Measurements from ENCODE around the gene DOCK2. TPM values are rescaled to one million over a fixed set of nuclear protein-coding genes. Genes with fewer than 3 reads are reported as not detected.

DOCK2 gene
- polyA plus RNA-seq, 1 of the 3 experiments (the other 2 are of a cell fraction) = 3.8 TPM

DNA sequence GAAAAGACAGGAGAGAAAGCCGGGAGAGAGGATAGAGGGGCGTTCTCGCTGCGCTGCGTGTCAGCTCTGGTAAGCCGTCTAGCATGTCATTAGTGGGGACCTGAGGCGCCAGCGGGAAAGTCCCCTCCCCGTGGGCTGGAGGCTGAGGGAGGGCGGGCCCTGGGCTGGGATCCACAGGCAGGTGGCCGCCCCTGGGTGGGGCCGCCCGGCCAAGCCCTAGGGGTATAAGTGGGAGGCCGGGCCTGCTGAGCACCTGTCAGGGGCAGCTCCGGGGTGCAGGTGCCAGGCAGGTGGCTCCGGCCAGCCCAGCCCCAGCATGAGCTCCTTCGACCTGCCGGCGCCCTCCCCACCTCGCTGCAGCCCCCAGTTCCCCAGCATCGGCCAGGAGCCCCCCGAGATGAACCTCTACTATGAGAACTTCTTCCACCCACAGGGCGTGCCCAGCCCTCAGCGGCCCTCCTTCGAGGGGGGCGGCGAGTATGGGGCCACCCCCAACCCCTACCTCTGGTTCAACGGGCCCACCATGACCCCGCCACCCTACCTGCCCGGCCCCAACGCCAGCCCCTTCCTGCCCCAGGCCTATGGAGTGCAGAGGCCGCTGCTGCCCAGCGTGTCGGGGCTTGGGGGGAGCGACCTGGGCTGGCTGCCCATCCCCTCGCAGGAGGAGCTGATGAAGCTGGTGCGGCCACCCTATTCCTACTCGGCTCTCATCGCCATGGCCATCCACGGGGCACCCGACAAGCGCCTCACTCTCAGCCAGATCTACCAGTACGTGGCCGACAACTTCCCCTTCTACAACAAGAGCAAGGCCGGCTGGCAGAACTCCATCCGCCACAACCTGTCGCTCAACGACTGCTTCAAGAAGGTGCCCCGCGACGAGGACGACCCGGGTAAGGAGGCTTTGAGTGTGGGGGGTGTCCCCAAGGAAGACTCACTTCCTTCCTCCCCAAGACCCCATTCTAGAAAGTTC lies 468.9 kb downstream of the DOCK2 start, which contains the start of gene FOXI1:
Gene FOXI1, plus strand, starts transcription at position 256 of the 970 bp plus-strand sequence. Its CDS starts 61 bp downstream, at position 317.
- no peaks in the 10 kb centered on the region for H3K79me2 ChIP-seq (ENCODE audit: insufficient read depth)
- no peaks in the 10 kb centered on the region for H3K9me3 ChIP-seq
- H3K27me3 ChIP-seq (ENCODE audit: insufficient read depth) = no peaks in the 10 kb centered on the region; the same call in 1 of the 2 replicates
- ChIA-PET CTCF (interaction anchor here (9.7 kb wide), 1 partner anchor 76 kb away, joined by 201 read pairs; no protein-coding TSS in a partner anchor), POLR2A (no interaction called here)
- no peak within 1 kb of the TSS for H3K9ac ChIP-seq
- H3K4me2 ChIP-seq = no peak within 1 kb of the TSS
- H3K36me3 ChIP-seq (replicated peaks in 1 of 2; ENCODE audit: control insufficient read depth in 1 of 2, insufficient read depth in 2 of 2, low read length in 1 of 2) = no peaks in the 10 kb centered on the region
- no peak within 1 kb of the TSS for H3K4me3 ChIP-seq (ENCODE audit: low read depth in 2 of 2, low read length in 1 of 2)
- H4K20me1 ChIP-seq (ENCODE audit: insufficient read depth) = no peaks in the 10 kb centered on the region
- H3K9me2 ChIP-seq = no peaks in the 10 kb centered on the region
- H3F3A ChIP-seq (replicated peaks; ENCODE audit: insufficient read depth) = no peaks in the 10 kb centered on the region
- no peak within 1 kb of the TSS for H3K27ac ChIP-seq (ENCODE audit: low read depth in 2 of 2, low read length in 1 of 2)
- no peak for TF ChIP-seq RXRA (IDR thresholded peaks at IDR 0.05; ENCODE audit: borderline replicate concordance, low read depth)
- TF ChIP-seq RCOR1 (IDR thresholded peaks at IDR 0.05; ENCODE audit: low read length) = no peak
- TF ChIP-seq, protein P1, sequence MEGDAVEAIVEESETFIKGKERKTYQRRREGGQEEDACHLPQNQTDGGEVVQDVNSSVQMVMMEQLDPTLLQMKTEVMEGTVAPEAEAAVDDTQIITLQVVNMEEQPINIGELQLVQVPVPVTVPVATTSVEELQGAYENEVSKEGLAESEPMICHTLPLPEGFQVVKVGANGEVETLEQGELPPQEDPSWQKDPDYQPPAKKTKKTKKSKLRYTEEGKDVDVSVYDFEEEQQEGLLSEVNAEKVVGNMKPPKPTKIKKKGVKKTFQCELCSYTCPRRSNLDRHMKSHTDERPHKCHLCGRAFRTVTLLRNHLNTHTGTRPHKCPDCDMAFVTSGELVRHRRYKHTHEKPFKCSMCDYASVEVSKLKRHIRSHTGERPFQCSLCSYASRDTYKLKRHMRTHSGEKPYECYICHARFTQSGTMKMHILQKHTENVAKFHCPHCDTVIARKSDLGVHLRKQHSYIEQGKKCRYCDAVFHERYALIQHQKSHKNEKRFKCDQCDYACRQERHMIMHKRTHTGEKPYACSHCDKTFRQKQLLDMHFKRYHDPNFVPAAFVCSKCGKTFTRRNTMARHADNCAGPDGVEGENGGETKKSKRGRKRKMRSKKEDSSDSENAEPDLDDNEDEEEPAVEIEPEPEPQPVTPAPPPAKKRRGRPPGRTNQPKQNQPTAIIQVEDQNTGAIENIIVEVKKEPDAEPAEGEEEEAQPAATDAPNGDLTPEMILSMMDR (IDR thresholded peaks at IDR 0.05) = no peak
- no peak for TF ChIP-seq TAF1 (IDR thresholded peaks at IDR 0.05; ENCODE audit: borderline replicate concordance, low read depth, low read length)
- TF ChIP-seq, protein P2, sequence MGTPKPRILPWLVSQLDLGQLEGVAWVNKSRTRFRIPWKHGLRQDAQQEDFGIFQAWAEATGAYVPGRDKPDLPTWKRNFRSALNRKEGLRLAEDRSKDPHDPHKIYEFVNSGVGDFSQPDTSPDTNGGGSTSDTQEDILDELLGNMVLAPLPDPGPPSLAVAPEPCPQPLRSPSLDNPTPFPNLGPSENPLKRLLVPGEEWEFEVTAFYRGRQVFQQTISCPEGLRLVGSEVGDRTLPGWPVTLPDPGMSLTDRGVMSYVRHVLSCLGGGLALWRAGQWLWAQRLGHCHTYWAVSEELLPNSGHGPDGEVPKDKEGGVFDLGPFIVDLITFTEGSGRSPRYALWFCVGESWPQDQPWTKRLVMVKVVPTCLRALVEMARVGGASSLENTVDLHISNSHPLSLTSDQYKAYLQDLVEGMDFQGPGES (IDR thresholded peaks at IDR 0.05; ENCODE audit: low read depth, low read length) = no peak
- TF ChIP-seq, protein P3, sequence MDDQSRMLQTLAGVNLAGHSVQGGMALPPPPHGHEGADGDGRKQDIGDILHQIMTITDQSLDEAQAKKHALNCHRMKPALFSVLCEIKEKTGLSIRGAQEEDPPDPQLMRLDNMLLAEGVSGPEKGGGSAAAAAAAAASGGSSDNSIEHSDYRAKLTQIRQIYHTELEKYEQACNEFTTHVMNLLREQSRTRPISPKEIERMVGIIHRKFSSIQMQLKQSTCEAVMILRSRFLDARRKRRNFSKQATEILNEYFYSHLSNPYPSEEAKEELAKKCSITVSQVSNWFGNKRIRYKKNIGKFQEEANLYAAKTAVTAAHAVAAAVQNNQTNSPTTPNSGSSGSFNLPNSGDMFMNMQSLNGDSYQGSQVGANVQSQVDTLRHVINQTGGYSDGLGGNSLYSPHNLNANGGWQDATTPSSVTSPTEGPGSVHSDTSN (IDR thresholded peaks at IDR 0.05) = no peak
- TF ChIP-seq YY1 (IDR thresholded peaks at IDR 0.05; ENCODE audit: low read depth) = no peak
- TF ChIP-seq RAD21 (IDR thresholded peaks at IDR 0.05; ENCODE audit: low read length) = no peak
- no peak for TF ChIP-seq JUND (IDR thresholded peaks at IDR 0.05)
- H2AFZ ChIP-seq (ENCODE audit: low read depth) = no peak within 1 kb of the TSS
- H3K4me1 ChIP-seq (ENCODE audit: control insufficient read depth in 1 of 2, insufficient read depth in 2 of 2, low read depth in 1 of 2, low read length in 1 of 2) = no peaks in the 10 kb centered on the region; a peak in 1 of 4 replicates
- WGBS (ENCODE audit: low lambda C conversion rate) = 88% methylated on average over 31 of the region's 53 CpGs
- DNase-seq = peak; percentile 44

DNA sequence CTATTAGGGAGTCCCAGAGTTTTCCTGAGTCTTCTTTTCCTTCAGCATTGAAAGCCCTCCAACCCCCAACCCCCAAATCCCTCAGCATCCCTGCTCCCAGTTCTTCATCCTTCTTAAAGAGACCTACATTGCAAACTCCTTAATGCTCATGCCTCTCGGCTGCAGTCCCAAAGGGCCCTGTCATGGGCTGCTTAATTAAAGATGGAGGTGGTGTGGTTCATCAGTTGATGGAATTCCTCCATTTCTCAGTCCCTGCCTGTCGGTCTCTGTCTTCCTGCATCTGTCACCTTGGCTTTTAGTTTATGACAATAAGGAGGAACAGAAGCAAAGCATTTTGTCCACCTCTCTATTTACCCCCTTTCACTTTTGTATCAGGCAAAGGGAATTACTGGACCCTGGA lies 470.6 kb downstream of the DOCK2 start:
- Histone ChIP-seq H3K9me3 (no peaks in the 10 kb centered on the region), H4K20me1 (ENCODE audit: insufficient read depth) (no peaks in the 10 kb centered on the region), H3K36me3 (replicated peaks in 1 of 2; ENCODE audit: control insufficient read depth in 1 of 2, insufficient read depth in 2 of 2, low read length in 1 of 2) (no peaks in the 10 kb centered on the region), H3K4me3 (ENCODE audit: low read depth in 2 of 2, low read length in 1 of 2) (no peak overlapping the region), H3K9me2 (no peaks in the 10 kb centered on the region), H3K27ac (ENCODE audit: low read depth in 2 of 2, low read length in 1 of 2) (no peak overlapping the region), H3K9ac (no peak overlapping the region), H3K4me1 (ENCODE audit: control insufficient read depth in 1 of 2, insufficient read depth in 2 of 2, low read depth in 1 of 2, low read length in 1 of 2) (no peaks in the 10 kb centered on the region; a peak in 1 of 4 replicates), H2AFZ (ENCODE audit: low read depth) (no peak overlapping the region), H3K79me2 (ENCODE audit: insufficient read depth) (no peaks in the 10 kb centered on the region), H3K27me3 (ENCODE audit: insufficient read depth) (no peaks in the 10 kb centered on the region; the same call in 1 of the 2 replicates), H3K4me2 (no peak overlapping the region), H3F3A (replicated peaks; ENCODE audit: insufficient read depth) (no peaks in the 10 kb centered on the region)
- no peak for DNase-seq
- POLR2A ChIA-PET = no interaction called here
- CTCF ChIA-PET = interaction anchor here (1.7 to 9.7 kb wide), 3 partner anchors 7 to 75 kb away, joined by 3 to 201 read pairs (median 31); no protein-coding TSS in a partner anchor
- TF ChIP-seq FOXJ3 (CRISPR knock-in tag; IDR thresholded peaks at IDR 0.05) = no peak
- TF ChIP-seq GATA2 (CRISPR knock-in tag; IDR thresholded peaks at IDR 0.05) = no peak
- 75% methylated on average over 2 of the region's 2 CpGs for WGBS (ENCODE audit: low lambda C conversion rate)

Measured in SK-N-SH (cell line).